Upper lobe of left lung (tissue), 6 donors: ENCODE data around the gene OLFM1. TPM values are rescaled to one million over a fixed set of nuclear protein-coding genes. Genes with fewer than 3 reads are reported as not detected.
A peak's percentile ranks its signal among the peaks of the same experiment; 100 is the strongest.

ENCODE experiments used
- ATAC-seq, 2 donors: fragments of 200-7000 bp; cut with Tn5 transposase; one replicate each; pipeline ENCODE4 v1.9.1; 2022; ENCODE audit warnings: mild to moderate bottlenecking in 2 of 2, moderate library complexity in 2 of 2; ENCODE audit not compliant: low FRiP score in 2 of 2
- DNase-seq, 2 donors: peaks; one replicate each; pipeline ENCODE4 v3.0.0-alpha.2; 2019 to 2020
- H3K27ac ChIP-seq, 4 donors: fragments of 200-600 bp; sonication (generic); one replicate each; pipeline ENCODE4 v1.5.1; 2016 to 2019
- H3K27me3 ChIP-seq, 4 donors: fragments of 200-600 bp; sonication (generic); one replicate each; pipeline ENCODE4 v1.5.1; 2017 to 2019
- H3K36me3 ChIP-seq, 4 donors: fragments of 200-600 bp; sonication (generic); one replicate each; pipeline ENCODE4 v1.5.1; 2016 to 2019
- H3K4me1 ChIP-seq, 4 donors: fragments of 200-600 bp; sonication (generic); one replicate each; pipeline ENCODE4 v1.5.1; 2018 to 2019
- H3K4me3 ChIP-seq, 4 donors: fragments of 200-600 bp; sonication (generic); one replicate each; pipeline ENCODE4 v1.5.1; 2017 to 2019; ENCODE audit warnings: mild to moderate bottlenecking in 2 of 4, moderate library complexity in 1 of 4
- H3K9me3 ChIP-seq, 4 donors: fragments of 200-600 bp; sonication (generic); one replicate each; pipeline ENCODE4 v1.5.1; 2018 to 2019
- EP300 ChIP-seq, 4 donors: sonication (generic); formaldehyde crosslinking; IDR thresholded peaks; one replicate each; pipeline ENCODE4 v1.5.1; 2017; ENCODE audit warnings: antibody characterized with exemption in 4 of 4, control low read depth in 2 of 4
- POLR2A ChIP-seq, 4 donors: fragments of 450-650 bp; IDR thresholded peaks; one replicate each; pipeline ENCODE4 v1.5.1; 2016 to 2017; ENCODE audit warnings: antibody characterized with exemption in 4 of 4, mild to moderate bottlenecking in 2 of 4
- POLR2AphosphoS5 ChIP-seq, 2 donors: sonication (generic); formaldehyde crosslinking; IDR thresholded peaks; one replicate each; pipeline ENCODE4 v1.5.1; 2017; ENCODE audit warnings: antibody characterized with exemption in 2 of 2
- WGBS, 2 donors: methylation state at CpG; one replicate each; pipeline ENCODE4 v1.1.5; 2017 to 2018; 5-methylcytosine and 5-hydroxymethylcytosine counted together
- total RNA-seq, 6 donors: library from RNA; depleted of rRNA in 4 of 6; stranded (reverse); fragments of >200 nt in 4 of 6; gene quantifications; one replicate each; pipeline versions ENCODE4 v1.1.0 to v1.2.1, GENCODE V29; 2016 to 2021
- TF ChIP-seq, protein P1 (sequence below), 6 experiments: fragments of 450-650 bp in 4 of 6; fragments of 200-600 bp in 2 of 6; sonication (generic) in 2 of 6; IDR thresholded peaks; one replicate each; pipeline ENCODE4 v1.5.1; 2016 to 2019; ENCODE audit warnings: antibody characterized with exemption in 6 of 6
- donor health status: DM: no; HTN: no; CAD: no; lungs with moderate emphysema.
- donor health status: DM: no; HTN: yes; CAD: no; lungs with severe emphysema.

OLFM1 gene
- total RNA-seq, 6 donors from 2014 or later, result 3.1 to 47.9 (median 18.5) TPM

DNA sequence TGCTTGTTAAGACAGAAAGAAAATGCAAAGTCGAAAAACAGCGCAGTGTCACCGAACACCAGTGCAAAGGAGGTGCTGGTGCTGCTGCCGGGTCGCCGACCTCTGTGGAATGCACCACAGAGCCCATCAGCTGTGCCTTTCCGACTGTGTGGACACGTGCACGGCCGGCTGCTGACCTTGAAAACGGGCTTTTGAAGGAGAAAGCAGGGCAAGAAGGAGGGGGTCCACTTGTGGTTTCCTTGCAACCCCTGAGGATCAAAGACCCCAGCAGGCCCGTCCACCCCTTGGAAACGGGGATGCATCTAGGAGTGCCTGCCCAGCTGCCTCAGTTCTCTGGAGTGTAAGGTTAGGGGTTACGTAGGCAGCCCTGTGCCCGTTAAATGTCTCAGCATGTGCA lies 6.2 kb upstream of the OLFM1 start:
- ATAC-seq (no peak), DNase-seq (no peak)
- H3K36me3 ChIP-seq, result no peaks in the 10 kb centered on the region
- WGBS, 2 donors, result 79 to 81% methylated on average over 15 of the region's 15 CpGs
- no peak overlapping the region for H3K4me3 ChIP-seq
- H3K4me1 ChIP-seq, result peaks cover 2 to 20% (median 15%) of the 10 kb centered on the region in 4 donors
- H3K27me3 ChIP-seq, result peaks cover 0 to 2% (median 0%) of the 10 kb centered on the region in 4 donors
- no peak overlapping the region for H3K27ac ChIP-seq
- H3K9me3 ChIP-seq, result no peaks in the 10 kb centered on the region
- TF ChIP-seq POLR2AphosphoS5 (IDR thresholded peaks at IDR 0.05), result no peak
- TF ChIP-seq, protein P1, sequence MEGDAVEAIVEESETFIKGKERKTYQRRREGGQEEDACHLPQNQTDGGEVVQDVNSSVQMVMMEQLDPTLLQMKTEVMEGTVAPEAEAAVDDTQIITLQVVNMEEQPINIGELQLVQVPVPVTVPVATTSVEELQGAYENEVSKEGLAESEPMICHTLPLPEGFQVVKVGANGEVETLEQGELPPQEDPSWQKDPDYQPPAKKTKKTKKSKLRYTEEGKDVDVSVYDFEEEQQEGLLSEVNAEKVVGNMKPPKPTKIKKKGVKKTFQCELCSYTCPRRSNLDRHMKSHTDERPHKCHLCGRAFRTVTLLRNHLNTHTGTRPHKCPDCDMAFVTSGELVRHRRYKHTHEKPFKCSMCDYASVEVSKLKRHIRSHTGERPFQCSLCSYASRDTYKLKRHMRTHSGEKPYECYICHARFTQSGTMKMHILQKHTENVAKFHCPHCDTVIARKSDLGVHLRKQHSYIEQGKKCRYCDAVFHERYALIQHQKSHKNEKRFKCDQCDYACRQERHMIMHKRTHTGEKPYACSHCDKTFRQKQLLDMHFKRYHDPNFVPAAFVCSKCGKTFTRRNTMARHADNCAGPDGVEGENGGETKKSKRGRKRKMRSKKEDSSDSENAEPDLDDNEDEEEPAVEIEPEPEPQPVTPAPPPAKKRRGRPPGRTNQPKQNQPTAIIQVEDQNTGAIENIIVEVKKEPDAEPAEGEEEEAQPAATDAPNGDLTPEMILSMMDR (IDR thresholded peaks at IDR 0.05), result no peak
- TF ChIP-seq POLR2A (IDR thresholded peaks at IDR 0.05), result no peak
- no peak for TF ChIP-seq EP300 (IDR thresholded peaks at IDR 0.05)

DNA sequence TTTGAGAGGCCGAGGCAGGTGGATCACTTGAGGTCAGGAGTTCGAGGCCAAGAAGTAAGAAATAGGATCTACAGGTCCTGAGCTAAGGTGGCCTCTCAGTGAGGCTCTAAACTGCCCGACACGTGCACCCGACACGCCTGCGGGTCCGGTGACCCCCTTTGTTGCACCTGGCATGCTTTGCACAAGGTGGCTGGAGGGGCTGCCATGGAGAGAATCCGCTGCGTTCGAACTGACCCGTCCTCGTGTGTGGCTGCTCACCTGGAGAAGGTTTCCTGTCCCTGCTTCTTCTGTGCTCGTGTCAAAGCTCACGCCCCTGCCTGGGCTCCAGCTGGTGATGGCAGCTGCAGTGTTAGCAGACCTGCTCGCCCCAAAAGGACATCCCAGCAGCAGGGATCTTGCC lies 5.7 kb upstream of the OLFM1 start:
- WGBS, 2 donors, result 87 to 90% methylated on average over 15 to 16 of the region's 16 CpGs
- no peak overlapping the region for H3K4me3 ChIP-seq
- peaks cover 5 to 22% (median 18%) of the 10 kb centered on the region in 4 donors for H3K4me1 ChIP-seq
- ATAC-seq, result no peak
- DNase-seq, result no peak
- no peak overlapping the region for H3K27ac ChIP-seq
- H3K9me3 ChIP-seq, result no peaks in the 10 kb centered on the region
- TF ChIP-seq POLR2AphosphoS5 (IDR thresholded peaks at IDR 0.05) (no peak), POLR2A (IDR thresholded peaks at IDR 0.05) (no peak), EP300 (IDR thresholded peaks at IDR 0.05) (no peak)
- H3K36me3 ChIP-seq, result no peaks in the 10 kb centered on the region
- peaks cover 0 to 4% (median under 1%) of the 10 kb centered on the region in 4 donors for H3K27me3 ChIP-seq

DNA sequence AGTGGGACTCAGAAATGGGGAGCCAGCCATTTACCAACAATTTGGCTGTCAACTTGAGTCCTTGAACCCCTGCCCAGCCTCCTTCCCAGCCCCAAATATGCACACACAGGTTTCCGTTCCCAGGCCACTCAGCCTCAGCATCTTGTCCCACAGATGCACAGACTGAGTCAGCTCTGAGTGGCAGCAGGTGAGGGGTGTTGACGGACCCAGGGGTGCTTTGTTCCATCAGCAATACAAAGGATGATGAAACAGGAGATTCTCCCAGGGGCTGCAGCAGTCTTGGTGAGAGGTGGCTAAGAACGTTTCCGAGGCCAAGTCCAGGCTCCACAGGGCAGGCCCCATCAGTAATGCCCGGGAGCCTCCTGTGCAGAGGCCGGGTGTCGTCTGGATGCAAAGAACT lies 4.9 kb upstream of the OLFM1 start:
- ATAC-seq, result no peak
- no peak overlapping the region for H3K27ac ChIP-seq
- TF ChIP-seq, protein P1 (IDR thresholded peaks at IDR 0.05), result no peak
- no peak for TF ChIP-seq EP300 (IDR thresholded peaks at IDR 0.05)
- peaks cover 12 to 29% (median 25%) of the 10 kb centered on the region in 4 donors for H3K4me1 ChIP-seq
- H3K27me3 ChIP-seq, result peaks cover 0 to 10% (median 3%) of the 10 kb centered on the region in 4 donors
- DNase-seq, result no peak
- WGBS, 2 donors, result 63 to 84% methylated on average over 7 of the region's 7 CpGs
- no peaks in the 10 kb centered on the region for H3K9me3 ChIP-seq
- no peaks in the 10 kb centered on the region for H3K36me3 ChIP-seq
- no peak overlapping the region for H3K4me3 ChIP-seq

DNA sequence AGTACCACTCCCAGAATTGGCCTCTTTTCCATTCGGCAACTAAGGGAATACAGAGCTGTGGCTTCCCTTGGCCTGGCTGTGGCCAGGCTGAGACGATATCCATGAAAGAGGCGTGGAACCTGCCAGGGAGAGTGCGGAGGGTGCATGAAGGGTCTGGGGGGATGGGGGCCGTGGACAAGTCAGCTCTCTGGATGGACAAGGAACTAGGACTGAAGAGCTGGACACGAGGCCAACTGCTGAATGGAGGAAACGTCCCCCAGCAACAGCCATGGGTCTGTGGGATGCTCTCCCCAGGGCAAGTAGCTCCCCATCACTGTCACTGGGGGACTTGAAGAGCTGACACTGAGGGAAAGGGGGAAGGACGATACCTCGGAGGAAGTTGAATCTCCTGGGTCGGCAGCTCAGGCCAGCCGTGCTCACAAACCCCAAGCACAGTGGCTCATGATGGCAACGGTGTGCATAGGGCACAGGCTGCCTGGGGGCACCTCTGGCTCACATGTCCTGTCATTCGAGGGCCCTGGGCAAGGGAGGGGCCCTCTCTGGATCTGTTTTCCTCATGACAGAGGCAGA lies 4.1 kb upstream of the OLFM1 start:
- no peak for ATAC-seq
- Histone ChIP-seq H3K4me3 (no peak overlapping the region), H3K9me3 (no peaks in the 10 kb centered on the region), H3K27ac (no peak overlapping the region), H3K36me3 (no peaks in the 10 kb centered on the region), H3K4me1 (peaks cover 17 to 35% (median 26%) of the 10 kb centered on the region in 4 donors), H3K27me3 (peaks cover 0 to 15% (median 6%) of the 10 kb centered on the region in 4 donors)
- TF ChIP-seq, protein P1 (IDR thresholded peaks at IDR 0.05), result no peak
- no peak for TF ChIP-seq POLR2A (IDR thresholded peaks at IDR 0.05)
- TF ChIP-seq POLR2AphosphoS5 (IDR thresholded peaks at IDR 0.05), result no peak
- no peak for TF ChIP-seq EP300 (IDR thresholded peaks at IDR 0.05)
- 66 to 77% methylated on average over 11 to 13 of the region's 13 CpGs for WGBS, 2 donors
- no peak for DNase-seq

DNA sequence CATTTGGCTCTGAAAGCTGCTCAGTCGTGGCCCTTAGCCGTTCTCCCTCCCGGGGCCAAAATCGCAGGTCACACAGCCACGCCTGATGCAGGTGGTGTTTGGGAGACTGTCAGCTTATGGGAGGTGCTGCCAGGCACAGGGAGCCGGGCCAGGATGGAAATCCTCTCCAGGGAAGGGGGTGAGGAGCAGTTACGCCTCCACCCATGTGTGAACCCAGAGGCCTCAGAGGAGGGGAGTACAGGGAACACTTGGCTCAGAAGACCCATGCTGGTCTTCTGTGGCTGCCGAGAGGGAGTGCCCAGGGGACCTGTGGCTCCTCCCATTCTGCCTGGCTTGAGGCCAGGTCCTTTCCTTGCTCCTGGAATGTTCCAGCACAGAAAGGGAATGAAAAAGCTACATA lies 3.6 kb upstream of the OLFM1 start:
- Histone ChIP-seq H3K27me3 (peaks cover 0 to 20% (median 8%) of the 10 kb centered on the region in 4 donors), H3K4me1 (peaks cover 21 to 40% (median 29%) of the 10 kb centered on the region in 4 donors), H3K36me3 (no peaks in the 10 kb centered on the region), H3K9me3 (no peaks in the 10 kb centered on the region), H3K27ac (no peak overlapping the region), H3K4me3 (no peak overlapping the region)
- ATAC-seq (no peak), DNase-seq (peak in 1 of 2 donors; percentile 61)
- WGBS, 2 donors, result 24 to 46% methylated on average over 3 to 8 of the region's 8 CpGs
- no peak for TF ChIP-seq POLR2A (IDR thresholded peaks at IDR 0.05)
- TF ChIP-seq, protein P1 (IDR thresholded peaks at IDR 0.05), result no peak
- no peak for TF ChIP-seq POLR2AphosphoS5 (IDR thresholded peaks at IDR 0.05)
- TF ChIP-seq EP300 (IDR thresholded peaks at IDR 0.05), result no peak
